B cell (primary cell): Measurements from ENCODE around the gene ABLIM1. TPM values are rescaled to one million over a fixed set of nuclear protein-coding genes. Genes with fewer than 3 reads are reported as not detected.

Experiments used
- ATAC-seq: fragments of 200-7000 bp; cut with Tn5 transposase; one replicate; pipeline ENCODE4 v1.10.0; 2021; ENCODE audit warnings: low read depth, mild to moderate bottlenecking, moderate number of reproducible peaks, moderate library complexity
- CTCF ChIA-PET: fragments of 350-600 bp; sonication (Branson Sonifier 250); formaldehyde crosslinking; loops from one replicate; lab custom pipeline; 2021; ENCODE audit warnings: antibody characterized with exemption, inconsistent platforms; lab: Charles Lee
- POLR2A ChIA-PET: fragments of 350-600 bp; sonication (Branson Sonifier 250); formaldehyde crosslinking; loops from one replicate; lab custom pipeline; 2021; ENCODE audit warnings: antibody characterized with exemption; lab: Charles Lee
- DNase-seq: peaks from one replicate; pipeline ENCODE4 v3.0.0; 2013
- H2AFZ ChIP-seq: 2 replicates; pipeline ENCODE4 v1.6.1; 2012; ENCODE audit warnings: mild to moderate bottlenecking, low read depth, low read length; ENCODE audit not compliant: insufficient read depth, poor library complexity, severe bottlenecking
- H3K27ac ChIP-seq, 2 donors: 1 replicate in 1 of 2; 2 replicates in 1 of 2; pipeline ENCODE4 v1.5.1; 2012 to 2013; ENCODE audit warnings: low read length in 2 of 2, mild to moderate bottlenecking in 2 of 2, moderate library complexity in 1 of 2
- H3K27me3 ChIP-seq, 4 experiments: fragments of 200-600 bp in 1 of 4; sonication (generic) in 1 of 4; replicated peaks in 1 of 4; 1 replicate in 2 of 4; 2 replicates in 2 of 4; pipeline versions ENCODE4 v1.6.1 to v1.7.0; 2013 to 2016; ENCODE audit warnings: low read length in 3 of 4, mild to moderate bottlenecking in 2 of 4, mixed read lengths in 1 of 4, moderate library complexity in 1 of 4; ENCODE audit not compliant: insufficient read depth in 4 of 4, control insufficient read depth in 3 of 4; ENCODE audit errors: control extremely low read depth in 1 of 4
- H3K36me3 ChIP-seq, 2 experiments: replicated peaks in 1 of 2; 1 replicate in 1 of 2; 2 replicates in 1 of 2; pipeline versions ENCODE4 v1.6.1 to v1.7.1; 2013; ENCODE audit warnings: low read length in 1 of 2; ENCODE audit not compliant: insufficient read depth in 2 of 2, control insufficient read depth in 1 of 2; ENCODE audit errors: control extremely low read depth in 1 of 2, extremely low read depth in 1 of 2
- H3K4me1 ChIP-seq, 2 donors: fragments of 200-600 bp in 1 of 2; sonication (generic) in 1 of 2; 1 replicate in 1 of 2; 2 replicates in 1 of 2; pipeline versions ENCODE4 v1.5.1 to v1.6.1; 2013 to 2017; ENCODE audit warnings: low read length in 2 of 2; ENCODE audit not compliant: control insufficient read depth in 2 of 2, insufficient read depth in 2 of 2
- H3K4me2 ChIP-seq: replicated peaks from 2 replicates; pipeline ENCODE3; 2012; ENCODE audit warnings: mild to moderate bottlenecking, low read depth, low read length; ENCODE audit not compliant: poor library complexity, severe bottlenecking
- H3K4me3 ChIP-seq, 5 experiments: fragments of 200-600 bp in 1 of 5; sonication (generic) in 1 of 5; 1 replicate in 3 of 5; 2 replicates in 2 of 5; pipeline versions ENCODE4 v1.5.1 to v1.7.0; 2011 to 2016; ENCODE audit warnings: low read length in 4 of 5, mild to moderate bottlenecking in 4 of 5, low read depth in 2 of 5, control low read depth in 1 of 5, moderate library complexity in 1 of 5; ENCODE audit not compliant: insufficient read depth in 1 of 5; ENCODE audit errors: control extremely low read depth in 1 of 5, extremely low read depth in 1 of 5
- H3K79me2 ChIP-seq: fragments of 200-600 bp; sonication (generic); one replicate; pipeline ENCODE4 v1.6.0; 2016; ENCODE audit warnings: low read length; ENCODE audit not compliant: control insufficient read depth, insufficient read depth
- H3K9ac ChIP-seq: fragments of 200-600 bp; sonication (generic); 2 replicates; pipeline ENCODE4 v1.6.1; 2017; ENCODE audit warnings: mild to moderate bottlenecking, low read length, moderate library complexity
- H3K9me3 ChIP-seq, 3 donors: one replicate each; pipeline versions ENCODE4 v1.6.1 to v1.7.1; 2013; ENCODE audit warnings: low read length in 2 of 3; ENCODE audit not compliant: control insufficient read depth in 2 of 3, insufficient read depth in 1 of 3; ENCODE audit errors: control extremely low read depth in 1 of 3
- H4K20me1 ChIP-seq: 2 replicates; pipeline ENCODE4 v1.6.0; 2012; ENCODE audit warnings: mild to moderate bottlenecking, low read length; ENCODE audit not compliant: insufficient read depth, control insufficient read depth, poor library complexity, severe bottlenecking
- H3K27ac Mint-ChIP-seq: one replicate; pipeline ENCODE4 v1.8.0; 2021; ENCODE audit warnings: mixed read lengths
- H3K27me3 Mint-ChIP-seq: one replicate; pipeline ENCODE4 v1.8.0; 2021; ENCODE audit warnings: mixed read lengths
- H3K4me1 Mint-ChIP-seq: one replicate; pipeline ENCODE4 v1.8.0; 2021; ENCODE audit warnings: mixed read lengths
- H3K4me3 Mint-ChIP-seq: one replicate; pipeline ENCODE4 v1.8.0; 2021; ENCODE audit warnings: mixed read lengths
- H3K9me3 Mint-ChIP-seq: one replicate; pipeline ENCODE4 v1.8.0; 2022; ENCODE audit warnings: mixed read lengths; ENCODE audit not compliant: insufficient read depth
- EZH2 ChIP-seq: IDR thresholded peaks from 2 replicates; pipeline ENCODE4 v1.6.1; 2012; ENCODE audit warnings: borderline replicate concordance, low read depth, mild to moderate bottlenecking, moderate library complexity, low read length; ENCODE audit not compliant: insufficient read depth, poor library complexity, severe bottlenecking
- WGBS: methylation state at CpG from one replicate; pipeline ENCODE4 v1.1.5; 2013; ENCODE audit warnings: missing lambda C conversion rate; ENCODE audit not compliant: insufficient coverage; 5-methylcytosine and 5-hydroxymethylcytosine counted together
- intact Hi-C: fragments of 100-400 bp; cut with micrococcal nuclease; formaldehyde crosslinking; loops from one replicate; pipeline ENCODE4 v1.10.0; 2022
- polyA plus RNA-seq: library from polyadenylated mRNA; depleted of rRNA; stranded (reverse); fragments of >200 nt; gene quantifications from 2 replicates; pipeline ENCODE4 v1.2.3, GENCODE V29; 2012
- total RNA-seq, 2 donors: library from RNA; stranded (reverse); fragments of 120-200 nt in 1 of 2; gene quantifications; 1 replicate in 1 of 2; 2 replicates in 1 of 2; pipeline versions ENCODE4 v1.2.3 to v1.2.4, GENCODE V29; 2013 to 2022
- TF ChIP-seq, protein P1 (sequence below): fragments of 200-600 bp; IDR thresholded peaks from one replicate; pipeline ENCODE4 v1.8.0; 2022; ENCODE audit warnings: antibody characterized with exemption, mild to moderate bottlenecking

Gene ABLIM1
- total and polyA plus RNA-seq, 2 donors (not counting 1 experiment from before 2014, with no cell fraction given): 55.6 to 148 TPM

DNA sequence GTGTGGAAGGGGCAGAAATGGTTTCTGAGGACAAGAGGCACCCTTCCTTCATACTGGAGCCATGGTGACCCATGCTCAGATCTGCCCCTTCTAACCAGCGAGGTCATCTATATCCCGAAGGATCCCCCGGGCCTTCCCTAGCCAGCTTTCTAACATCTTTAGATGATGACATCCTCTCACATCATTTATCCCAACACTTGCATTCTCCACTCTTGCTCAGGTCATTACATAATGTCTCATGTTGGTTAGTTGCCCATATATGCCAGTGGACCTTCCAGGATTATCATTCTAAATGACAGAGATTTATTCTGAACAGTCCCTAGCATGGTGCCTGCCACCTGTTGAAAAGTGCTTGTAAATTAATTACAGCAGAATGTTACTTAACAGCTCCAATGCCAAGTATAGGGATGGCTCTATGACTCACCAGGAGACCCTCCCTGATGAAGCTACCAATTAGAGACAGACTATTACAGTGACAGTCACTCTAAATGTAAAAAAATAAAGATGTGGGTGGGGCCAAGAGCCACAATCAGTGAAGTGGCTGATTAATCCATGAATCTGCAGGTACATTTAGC, 22.6 kb upstream of the ABLIM1 start:
- ATAC-seq: no peak
- ChIA-PET CTCF (interaction anchor here (1.4 kb wide), 2 partner anchors 23 to 209 kb away, joined by 3 to 4 read pairs; no protein-coding TSS in a partner anchor), POLR2A (no interaction called here)
- H3K4me2 ChIP-seq: no peak overlapping the region
- no peak overlapping the region for H2AFZ ChIP-seq
- H3K27me3 ChIP-seq: no peaks in the 10 kb centered on the region
- TF ChIP-seq, protein P1, sequence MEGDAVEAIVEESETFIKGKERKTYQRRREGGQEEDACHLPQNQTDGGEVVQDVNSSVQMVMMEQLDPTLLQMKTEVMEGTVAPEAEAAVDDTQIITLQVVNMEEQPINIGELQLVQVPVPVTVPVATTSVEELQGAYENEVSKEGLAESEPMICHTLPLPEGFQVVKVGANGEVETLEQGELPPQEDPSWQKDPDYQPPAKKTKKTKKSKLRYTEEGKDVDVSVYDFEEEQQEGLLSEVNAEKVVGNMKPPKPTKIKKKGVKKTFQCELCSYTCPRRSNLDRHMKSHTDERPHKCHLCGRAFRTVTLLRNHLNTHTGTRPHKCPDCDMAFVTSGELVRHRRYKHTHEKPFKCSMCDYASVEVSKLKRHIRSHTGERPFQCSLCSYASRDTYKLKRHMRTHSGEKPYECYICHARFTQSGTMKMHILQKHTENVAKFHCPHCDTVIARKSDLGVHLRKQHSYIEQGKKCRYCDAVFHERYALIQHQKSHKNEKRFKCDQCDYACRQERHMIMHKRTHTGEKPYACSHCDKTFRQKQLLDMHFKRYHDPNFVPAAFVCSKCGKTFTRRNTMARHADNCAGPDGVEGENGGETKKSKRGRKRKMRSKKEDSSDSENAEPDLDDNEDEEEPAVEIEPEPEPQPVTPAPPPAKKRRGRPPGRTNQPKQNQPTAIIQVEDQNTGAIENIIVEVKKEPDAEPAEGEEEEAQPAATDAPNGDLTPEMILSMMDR: no peak
- no peak for TF ChIP-seq EZH2
- H3K36me3 ChIP-seq: no peaks in the 10 kb centered on the region
- H3K79me2 ChIP-seq: no peaks in the 10 kb centered on the region
- WGBS: 96% methylated on average over 3 of the region's 3 CpGs
- no peak overlapping the region for H3K27ac Mint-ChIP-seq
- H3K4me3 Mint-ChIP-seq: no peak overlapping the region
- H4K20me1 ChIP-seq: no peaks in the 10 kb centered on the region
- H3K9me3 ChIP-seq: no peaks in the 10 kb centered on the region
- no peak overlapping the region for H3K27ac ChIP-seq
- H3K4me1 Mint-ChIP-seq: no peaks in the 10 kb centered on the region
- DNase-seq: no peak
- H3K4me1 ChIP-seq: no peaks in the 10 kb centered on the region
- H3K4me3 ChIP-seq: no peak overlapping the region
- intact Hi-C loops: no loop called here
- peaks cover 10% of the 10 kb centered on the region for H3K27me3 Mint-ChIP-seq
- no peak overlapping the region for H3K9ac ChIP-seq
- no peaks in the 10 kb centered on the region for H3K9me3 Mint-ChIP-seq

DNA sequence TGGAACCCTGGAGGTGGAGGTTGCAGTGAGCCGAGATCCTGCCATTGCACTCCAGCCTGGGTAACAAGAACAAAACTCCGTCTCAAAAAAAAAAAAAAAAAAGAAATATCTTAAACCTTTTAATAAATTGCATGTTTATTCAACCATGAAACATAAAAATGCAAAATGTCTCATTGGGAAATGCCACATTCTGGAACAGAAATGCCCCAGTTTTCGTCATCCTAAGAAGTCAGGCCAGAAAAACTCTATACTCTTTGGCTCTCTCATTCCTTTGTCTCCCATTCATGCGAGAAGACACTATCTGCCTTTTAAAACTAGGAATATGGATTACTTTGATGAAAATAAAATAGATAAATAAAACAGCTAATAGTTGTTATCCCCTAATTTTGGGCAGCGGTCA, 21.5 kb upstream of the ABLIM1 start:
- H3K4me1 Mint-ChIP-seq: no peaks in the 10 kb centered on the region
- Histone ChIP-seq H3K9ac (no peak overlapping the region), H3K79me2 (no peaks in the 10 kb centered on the region), H3K9me3 (no peaks in the 10 kb centered on the region), H2AFZ (no peak overlapping the region), H3K27ac (no peak overlapping the region), H3K27me3 (no peaks in the 10 kb centered on the region), H3K36me3 (no peaks in the 10 kb centered on the region), H3K4me1 (no peaks in the 10 kb centered on the region), H3K4me2 (no peak overlapping the region), H4K20me1 (no peaks in the 10 kb centered on the region), H3K4me3 (no peak overlapping the region)
- intact Hi-C loops: no loop called here
- H3K27ac Mint-ChIP-seq: no peak overlapping the region
- ATAC-seq (no peak), DNase-seq (no peak)
- H3K27me3 Mint-ChIP-seq: peaks cover 7% of the 10 kb centered on the region
- ChIA-PET CTCF (no interaction called here), POLR2A (no interaction called here)
- no peak overlapping the region for H3K4me3 Mint-ChIP-seq
- TF ChIP-seq EZH2: no peak
- TF ChIP-seq, protein P1: no peak
- no peaks in the 10 kb centered on the region for H3K9me3 Mint-ChIP-seq
- WGBS: no CpG with 5 or more reads among the region's 5 CpGs
